H1 (cell line): ENCODE measurements around the gene FICD. TPM values are rescaled to one million over a fixed set of nuclear protein-coding genes. Genes with fewer than 3 reads are reported as not detected.

Experiments
- CTCF ChIA-PET: fragments of 300-600 bp; sonication (Branson Sonifier 250); formaldehyde crosslinking; loops from one replicate; lab custom pipeline; 2021; ENCODE audit not compliant: partially characterized antibody; lab: Charles Lee
- POLR2A ChIA-PET: fragments of 300-600 bp; sonication (Branson Sonifier 250); formaldehyde crosslinking; loops from one replicate; lab custom pipeline; 2021; ENCODE audit warnings: inconsistent platforms; ENCODE audit not compliant: partially characterized antibody; lab: Charles Lee
- DNase-seq, 2 experiments: peaks; one replicate each; pipeline versions ENCODE4 v3.0.0 to v3.0.0-alpha.2; 2010 to 2022; ENCODE audit warnings: low spot score in 2 of 2, low read depth in 1 of 2, mixed read lengths in 1 of 2
- FAIRE-seq: peaks from 2 replicates; lab custom pipeline; 2011; peaks lifted over from hg19 to GRCh38; lab: Jason Lieb, UNC
- H2AFZ ChIP-seq: 2 replicates; pipeline ENCODE4 v1.8.1; 2012; ENCODE audit warnings: low read length, inconsistent platforms
- H2AK5ac ChIP-seq: 2 replicates; pipeline ENCODE4 v1.6.1; 2013; ENCODE audit warnings: low read depth, low read length
- H2BK120ac ChIP-seq: replicated peaks from 2 replicates; pipeline ENCODE3; 2013; ENCODE audit warnings: low read depth, low read length, inconsistent platforms
- H2BK12ac ChIP-seq: 2 replicates; pipeline ENCODE4 v1.6.1; 2013; ENCODE audit warnings: low read depth, low read length
- H2BK15ac ChIP-seq: 2 replicates; pipeline ENCODE4 v1.6.1; 2013; ENCODE audit warnings: low read length
- H2BK20ac ChIP-seq: 2 replicates; pipeline ENCODE4 v1.6.1; 2013; ENCODE audit warnings: low read length
- H2BK5ac ChIP-seq: 2 replicates; pipeline ENCODE4 v1.6.1; 2013; ENCODE audit warnings: low read depth, low read length
- H3K14ac ChIP-seq: 2 replicates; pipeline ENCODE4 v1.6.1; 2013; ENCODE audit warnings: inconsistent platforms; ENCODE audit not compliant: insufficient read length
- H3K18ac ChIP-seq: 2 replicates; pipeline ENCODE4 v1.6.1; 2013; ENCODE audit warnings: low read length; ENCODE audit errors: extremely low read depth
- H3K23ac ChIP-seq: 2 replicates; pipeline ENCODE4 v1.6.1; 2013; ENCODE audit warnings: inconsistent platforms; ENCODE audit not compliant: insufficient read length
- H3K23me2 ChIP-seq: 2 replicates; pipeline ENCODE4 v1.6.1; 2013; ENCODE audit warnings: low read depth, low read length
- H3K27ac ChIP-seq: 2 replicates; pipeline ENCODE4 v1.6.1; 2011; ENCODE audit warnings: low read depth, low read length, inconsistent platforms
- H3K27me3 ChIP-seq, 4 experiments: replicated peaks in 1 of 4; 1 replicate in 1 of 4; 2 replicates in 3 of 4; pipeline versions ENCODE4 v1.6.1 to v1.8.1; 2011 to 2013; ENCODE audit warnings: low read length in 3 of 4, mild to moderate bottlenecking in 3 of 4, inconsistent platforms in 2 of 4, mixed read lengths in 2 of 4, moderate library complexity in 1 of 4; ENCODE audit not compliant: control insufficient read depth in 3 of 4, insufficient read depth in 3 of 4; ENCODE audit errors: extremely low read depth in 1 of 4
- H3K36me3 ChIP-seq, 4 experiments: 2 replicates each; pipeline versions ENCODE4 v1.6.1 to v1.8.1; 2011 to 2013; ENCODE audit warnings: mild to moderate bottlenecking in 4 of 4, low read length in 3 of 4, moderate library complexity in 2 of 4, control low read depth in 1 of 4, inconsistent platforms in 1 of 4; ENCODE audit not compliant: insufficient read depth in 4 of 4, control insufficient read depth in 2 of 4
- H3K4ac ChIP-seq: replicated peaks from 2 replicates; pipeline ENCODE3; 2013; ENCODE audit warnings: low read length, low read depth, mixed read lengths, inconsistent platforms; ENCODE audit not compliant: insufficient read length
- H3K4me1 ChIP-seq, 4 experiments: replicated peaks in 1 of 4; 1 replicate in 1 of 4; 2 replicates in 3 of 4; pipeline versions ENCODE4 v1.6.1 to v1.8.1; 2011 to 2013; ENCODE audit warnings: low read length in 3 of 4, inconsistent platforms in 2 of 4, mixed read lengths in 1 of 4; ENCODE audit not compliant: insufficient read depth in 4 of 4, control insufficient read depth in 3 of 4
- H3K4me2 ChIP-seq, 2 experiments: 2 replicates each; pipeline versions ENCODE4 v1.6.1 to v1.8.1; 2011 to 2013; ENCODE audit warnings: low read depth in 2 of 2, low read length in 2 of 2, control low read depth in 1 of 2, inconsistent platforms in 1 of 2, mild to moderate bottlenecking in 1 of 2; ENCODE audit not compliant: insufficient read depth in 1 of 2
- H3K4me3 ChIP-seq, 4 experiments: fragments of 200-600, 300-600 bp in 1 of 4; sonication (generic), shearing (Covaris generic), sonication (Bioruptor Twin) in 1 of 4; 2 replicates each; pipeline versions ENCODE4 v1.5.1 to v1.8.1; 2011 to 2016; ENCODE audit warnings: low read length in 4 of 4, low read depth in 3 of 4, control low read depth in 2 of 4, inconsistent platforms in 2 of 4, mild to moderate bottlenecking in 2 of 4, mixed read lengths in 1 of 4, moderate library complexity in 1 of 4; ENCODE audit not compliant: insufficient read depth in 2 of 4; ENCODE audit errors: extremely low read depth in 1 of 4
- H3K56ac ChIP-seq: replicated peaks from 2 replicates; pipeline ENCODE3; 2013; ENCODE audit warnings: low read depth, mild to moderate bottlenecking, mixed read lengths, low read length, inconsistent platforms; ENCODE audit not compliant: insufficient read length
- H3K79me1 ChIP-seq: 2 replicates; pipeline ENCODE4 v1.6.1; 2013; ENCODE audit warnings: low read depth, low read length, control low read depth
- H3K79me2 ChIP-seq, 2 experiments: 2 replicates each; pipeline versions ENCODE4 v1.6.1 to v1.8.1; 2012 to 2013; ENCODE audit warnings: low read length in 2 of 2, mild to moderate bottlenecking in 2 of 2, inconsistent platforms in 1 of 2; ENCODE audit not compliant: insufficient read depth in 2 of 2, control insufficient read depth in 1 of 2
- H3K9ac ChIP-seq, 4 experiments: replicated peaks in 1 of 4; 1 replicate in 1 of 4; 2 replicates in 3 of 4; pipeline versions ENCODE4 v1.6.1 to v1.8.1; 2011 to 2013; ENCODE audit warnings: low read depth in 3 of 4, low read length in 3 of 4, control low read depth in 2 of 4, mild to moderate bottlenecking in 2 of 4, moderate library complexity in 2 of 4, inconsistent platforms in 1 of 4; ENCODE audit errors: extremely low read depth in 1 of 4
- H3K9me3 ChIP-seq, 2 experiments: 2 replicates each; pipeline versions ENCODE4 v1.6.1 to v1.8.1; 2012 to 2013; ENCODE audit warnings: mild to moderate bottlenecking in 2 of 2, moderate library complexity in 2 of 2, control low read depth in 1 of 2, inconsistent platforms in 1 of 2, low read depth in 1 of 2, low read length in 1 of 2, mixed read lengths in 1 of 2; ENCODE audit not compliant: insufficient read depth in 2 of 2
- H4K20me1 ChIP-seq, 2 experiments: replicated peaks in 1 of 2; 2 replicates each; pipeline versions ENCODE3 to v1.8.1; 2011 to 2013; ENCODE audit warnings: inconsistent platforms in 2 of 2, low read length in 2 of 2, mild to moderate bottlenecking in 1 of 2; ENCODE audit not compliant: insufficient read depth in 2 of 2, control insufficient read depth in 1 of 2
- H4K5ac ChIP-seq: 2 replicates; pipeline ENCODE4 v1.6.1; 2013; ENCODE audit warnings: low read length, low read depth, mixed read lengths, inconsistent platforms; ENCODE audit not compliant: insufficient read length
- H4K8ac ChIP-seq: 2 replicates; pipeline ENCODE4 v1.8.0; 2013; ENCODE audit warnings: mild to moderate bottlenecking, moderate library complexity, low read length, inconsistent platforms; ENCODE audit not compliant: insufficient read depth; ENCODE audit errors: extremely low read depth
- H4K91ac ChIP-seq: replicated peaks from 2 replicates; pipeline ENCODE3; 2013; ENCODE audit warnings: low read length, mixed read lengths, inconsistent platforms; ENCODE audit not compliant: insufficient read length
- ASH2L ChIP-seq: fragments of 200-600, 300-600 bp; sonication (generic); IDR thresholded peaks from one replicate; pipeline ENCODE4 v1.7.1; 2017; ENCODE audit warnings: low read length
- CBX8 ChIP-seq: fragments of 300-800, 300-1000 bp; sonication (generic); IDR thresholded peaks from 2 replicates; pipeline ENCODE4 v1.7.1; 2016; ENCODE audit warnings: low read depth, low read length, borderline replicate concordance
- HDAC6 ChIP-seq: IDR thresholded peaks from one replicate; pipeline ENCODE4 v1.7.1; 2012; ENCODE audit warnings: low read depth, mild to moderate bottlenecking, inconsistent platforms, low read length, moderate library complexity
- JUND ChIP-seq: IDR thresholded peaks from 2 replicates; pipeline ENCODE4 v1.6.1; 2011; ENCODE audit warnings: mild to moderate bottlenecking, improper control_type of control experiment, low read length
- KDM4A ChIP-seq: IDR thresholded peaks from one replicate; pipeline ENCODE4 v1.7.1; 2012; ENCODE audit warnings: low read depth, mild to moderate bottlenecking, moderate library complexity, low read length, inconsistent platforms; ENCODE audit not compliant: severe bottlenecking
- MAFK ChIP-seq: IDR thresholded peaks from 2 replicates; pipeline ENCODE4 v1.6.1; 2012; ENCODE audit warnings: low read depth, mild to moderate bottlenecking, improper control_type of control experiment, low read length
- NANOG ChIP-seq: IDR thresholded peaks from 2 replicates; pipeline ENCODE4 v1.6.1; 2011; ENCODE audit warnings: low read length, low read depth, mild to moderate bottlenecking, inconsistent platforms; ENCODE audit not compliant: insufficient read depth, poor library complexity, severe bottlenecking
- RBBP5 ChIP-seq: IDR thresholded peaks from 2 replicates; pipeline ENCODE4 v1.7.1; 2012; ENCODE audit warnings: low read depth, mild to moderate bottlenecking, inconsistent platforms, low read length, moderate library complexity, borderline replicate concordance
- SIN3A ChIP-seq, 2 experiments: IDR thresholded peaks in 1 of 2; conservative IDR thresholded peaks in 1 of 2; 2 replicates each; pipeline ENCODE4 v1.6.1; 2011 to 2012; ENCODE audit warnings: low read length in 2 of 2, improper control_type of control experiment in 1 of 2, low read depth in 1 of 2, mild to moderate bottlenecking in 1 of 2
- SIRT6 ChIP-seq: IDR thresholded peaks from one replicate; pipeline ENCODE4 v1.7.1; 2012; ENCODE audit warnings: low read length, inconsistent platforms
- SIX5 ChIP-seq: IDR thresholded peaks from 2 replicates; pipeline ENCODE4 v1.6.1; 2011; ENCODE audit warnings: mild to moderate bottlenecking, low read depth, low read length
- TAF1 ChIP-seq: IDR thresholded peaks from 2 replicates; pipeline ENCODE4 v1.6.1; 2011; ENCODE audit warnings: mild to moderate bottlenecking, low read depth, low read length
- WGBS, 2 experiments: shearing (Covaris generic) in 1 of 2; methylation state at CpG; one replicate each; pipeline versions ENCODE4 v1.1.6 to v1.1.7; 2013 to 2015; ENCODE audit warnings: low lambda C conversion rate in 2 of 2, mixed read lengths in 2 of 2, inconsistent platforms in 1 of 2, low coverage in 1 of 2, missing lambda C conversion rate in 1 of 2; ENCODE audit not compliant: insufficient replicate concordance in 2 of 2, insufficient coverage in 1 of 2, insufficient read length in 1 of 2; ENCODE audit errors: extremely low coverage in 1 of 2, missing lambda C conversion rate in 1 of 2; 5-methylcytosine and 5-hydroxymethylcytosine counted together
- polyA plus RNA-seq, 7 experiments: library from polyadenylated mRNA; depleted of rRNA in 3 of 7; stranded (reverse) in 5 of 7; unstranded in 2 of 7; fragments of >200 nt in 5 of 7; fragments of 200-250 nt in 2 of 7; gene quantifications; 1 replicate in 5 of 7; 2 replicates in 1 of 7; 4 replicates in 1 of 7; pipeline versions ENCODE4 v1.2.1 to v1.2.3, GENCODE V29; 2011 to 2013; ENCODE audit warnings: missing spikeins in 2 of 7, mixed read lengths in 2 of 7
- total RNA-seq: library from RNA; stranded (reverse); fragmentation: NEBNext Ultra II Directional; extraction: Animal tissue kit (Norgen Biotek cat#: 25700); gene quantifications from 2 replicates; pipeline ENCODE4 v1.2.1, GENCODE V29; 2021

FICD gene
- total and polyA plus RNA-seq, 2 of the 8 experiments (the other 6 are each of a cell fraction or from before 2014, with no cell fraction given) = 2.2 to 6.0 TPM

DNA sequence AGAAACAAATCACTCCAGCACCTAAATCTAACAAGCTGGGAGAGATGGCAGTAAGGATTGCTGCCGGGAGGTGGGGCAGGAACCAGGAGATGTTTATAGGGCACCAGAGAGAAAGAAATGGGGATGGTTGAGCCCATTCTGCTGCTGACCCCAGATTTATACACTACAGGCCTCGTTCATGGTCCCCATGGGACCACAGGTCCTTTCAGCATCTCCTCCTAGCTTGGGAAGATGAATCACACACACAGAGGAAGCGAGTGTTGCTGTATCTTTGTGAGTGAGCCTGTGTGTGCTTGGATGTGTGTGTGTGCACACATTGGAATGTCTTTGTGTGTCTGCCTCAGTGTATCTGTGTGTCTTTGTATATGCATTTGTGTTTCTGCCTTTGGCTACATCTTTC, 49.7 kb upstream of the FICD start:
- H3K14ac ChIP-seq = no peak overlapping the region
- no peak overlapping the region for H4K8ac ChIP-seq
- no peaks in the 10 kb centered on the region for H3K36me3 ChIP-seq
- H3K27me3 ChIP-seq = no peaks in the 10 kb centered on the region
- no peak overlapping the region for H3K4me2 ChIP-seq
- H3K4ac ChIP-seq = no peak overlapping the region
- no peak overlapping the region for H3K56ac ChIP-seq
- H3K23me2 ChIP-seq = peaks cover 2% of the 10 kb centered on the region; the same call in 1 of the 2 replicates
- H2BK5ac ChIP-seq = no peak overlapping the region
- no peak overlapping the region for H3K9ac ChIP-seq
- no peak overlapping the region for H3K18ac ChIP-seq
- no peaks in the 10 kb centered on the region for H3K9me3 ChIP-seq
- no peak overlapping the region for H2AK5ac ChIP-seq
- DNase-seq (no peak), FAIRE-seq (no peak)
- no peak overlapping the region for H4K5ac ChIP-seq
- H3K79me1 ChIP-seq = no peaks in the 10 kb centered on the region
- CTCF ChIA-PET = no interaction called here
- H2BK12ac ChIP-seq = no peak overlapping the region; the same call in 1 of the 2 replicates
- H3K4me3 ChIP-seq = no peak overlapping the region
- 86% methylated on average over 3 of the region's 3 CpGs; no CpG with 5 or more reads in 1 of the 2 experiments for WGBS, 2 experiments
- H2BK120ac ChIP-seq = no peak overlapping the region
- H4K20me1 ChIP-seq = no peaks in the 10 kb centered on the region
- 0 out of 7 replicates have a peak, but pooled peaks cover 0 to 3% (median 0%) of the 10 kb centered on the region in 4 experiments for H3K4me1 ChIP-seq
- no peaks in the 10 kb centered on the region for H3K79me2 ChIP-seq
- no peak overlapping the region for H3K23ac ChIP-seq
- no peak overlapping the region for H3K27ac ChIP-seq
- POLR2A ChIA-PET = no interaction called here
- H4K91ac ChIP-seq = no peak overlapping the region
- H2BK15ac ChIP-seq = no peak overlapping the region
- no peak overlapping the region for H2BK20ac ChIP-seq
- H2AFZ ChIP-seq = no peak overlapping the region
- TF ChIP-seq TAF1 = no peak
- no peak for TF ChIP-seq HDAC6
- TF ChIP-seq JUND = no peak
- TF ChIP-seq NANOG = no peak
- TF ChIP-seq MAFK = no peak
- no peak for TF ChIP-seq CBX8
- TF ChIP-seq SIRT6 = no peak
- TF ChIP-seq ASH2L = no peak
- no peak for TF ChIP-seq KDM4A
- TF ChIP-seq SIN3A (conservative IDR thresholded peaks at IDR 0.05 in 1 of 2, IDR thresholded peaks at IDR 0.05 in 1 of 2; ENCODE audit: low read depth in 1 of 2, low read length in 2 of 2) = no peak
- TF ChIP-seq SIX5 = no peak
- no peak for TF ChIP-seq RBBP5
